ENCODE results near the gene PTPRN2. TPM values are rescaled to one million over a fixed set of nuclear protein-coding genes. Genes with fewer than 3 reads are reported as not detected.
"Not testable (repeated sequence)": the region's sequence is repeated elsewhere in the genome, so short reads cannot be mapped to it uniquely, and the experiment has no call there.

PTPRN2 gene
- total and polyA plus RNA-seq, 9 of the 15 experiments (the other 6 are each of a cell fraction or from before 2014, with no cell fraction given) = not detected

- Histone ChIP-seq H3K36me3 (ENCODE audit: control insufficient read depth, insufficient read depth, low read length) (peaks cover 66% of the 10 kb centered on the region), H3K27ac (ENCODE audit: extremely low read depth, low read depth, low read length) (no peak overlapping the region), H2AFZ (ENCODE audit: low read depth, low read length) (no peak overlapping the region), H3K9me3 (replicated peaks; ENCODE audit: control insufficient read depth, insufficient read depth, low read depth, low read length) (no peaks in the 10 kb centered on the region), H3K9me1 (ENCODE audit: control insufficient read depth, insufficient read depth, low read length) (no peaks in the 10 kb centered on the region), H3K79me2 (ENCODE audit: control insufficient read depth, insufficient read depth, low read length) (no peaks in the 10 kb centered on the region), H3K4me3 (no peak overlapping the region), H3K27me3 (ENCODE audit: control insufficient read depth in 2 of 2, insufficient read depth in 2 of 2, low read length in 2 of 2) (no peaks in the 10 kb centered on the region), H4K20me1 (replicated peaks; ENCODE audit: control insufficient read depth, insufficient read depth, low read length) (no peaks in the 10 kb centered on the region), H3K9ac (ENCODE audit: insufficient read depth in 1 of 2, low read depth in 2 of 2, low read length in 2 of 2) (no peak overlapping the region), H3K4me1 (replicated peaks in 1 of 2; ENCODE audit: control insufficient read depth in 2 of 2, insufficient read depth in 2 of 2, low read length in 2 of 2) (no peaks in the 10 kb centered on the region), H3K4me2 (ENCODE audit: insufficient read depth, low read length) (no peak overlapping the region)
- POLR2A ChIA-PET = interaction anchor here (2.8 kb wide), 1 partner anchor 12 kb away, joined by 7 read pairs; no protein-coding TSS in a partner anchor
- in situ Hi-C loops (cut with MboI) (no loop called here), intact Hi-C loops (cut with micrococcal nuclease) (no loop called here)
- 89% methylated on average over 3 of the region's 3 CpGs for WGBS (ENCODE audit: insufficient coverage, low coverage, missing lambda C conversion rate)
- CTCF ChIA-PET (ENCODE audit: low intra/inter-chr PET ratio) = no interaction called here
- BruUV-seq (replicated peaks) = no TSS peak
- FAIRE-seq (no peak), ATAC-seq (no peak), DNase-seq (ENCODE audit: extremely low read depth in 1 of 4, low spot score in 3 of 4) (no peak)
- TF ChIP-seq PCBP1 (IDR thresholded peaks at IDR 0.05; ENCODE audit: low read depth, low read length, poor library complexity, severe bottlenecking) (peak; percentile 92), SMARCC2 (IDR thresholded peaks at IDR 0.05; ENCODE audit: low read depth) (no peak), PRPF4 (IDR thresholded peaks at IDR 0.05; ENCODE audit: insufficient read depth, low read depth, low read length, poor library complexity, severe bottlenecking) (peak; percentile 69), TSC22D4 (tag; IDR thresholded peaks at IDR 0.05) (no peak), HNRNPK (IDR thresholded peaks at IDR 0.05; ENCODE audit: low read depth, low read length, poor library complexity, severe bottlenecking) (peak; percentile 88)
These were observed 44.1 kb upstream of the PTPRN2 start for GRCh38 chr7:158631574-158632195.

DNA sequence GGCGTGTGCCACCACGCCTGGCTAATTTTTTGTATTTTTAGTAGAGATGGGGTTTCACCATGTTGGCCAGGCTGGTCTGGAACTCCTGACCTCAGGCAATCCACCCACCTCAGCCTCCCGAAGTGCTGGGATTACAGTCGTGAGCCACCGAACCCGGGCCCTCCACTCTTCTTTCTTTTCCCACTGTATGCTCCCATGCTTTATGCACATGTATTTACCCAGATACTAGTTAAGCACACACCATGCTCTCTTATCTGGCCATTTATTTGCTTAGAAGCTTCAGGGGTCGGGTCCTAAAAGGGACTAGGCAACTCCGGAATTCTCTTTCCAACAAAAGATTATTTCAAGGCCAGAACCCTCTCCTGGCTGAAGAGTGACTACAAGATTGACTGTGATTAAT is 38.7 kb upstream of the PTPRN2 start:
- BruUV-seq (replicated peaks) = not testable (repeated sequence)

More for the DNA sequence above, 38.7 kb upstream of the PTPRN2 start:
- peaks cover 59% of the 10 kb centered on the region for H3K36me3 ChIP-seq (ENCODE audit: control insufficient read depth, insufficient read depth, low read length)
- H2AFZ ChIP-seq (ENCODE audit: low read depth, low read length); H3K9ac ChIP-seq (ENCODE audit: insufficient read depth in 1 of 2, low read depth in 2 of 2, low read length in 2 of 2); H3K4me2 ChIP-seq (ENCODE audit: insufficient read depth, low read length); CTCF ChIA-PET (ENCODE audit: low intra/inter-chr PET ratio); H3K27me3 ChIP-seq (ENCODE audit: control insufficient read depth in 2 of 2, insufficient read depth in 2 of 2, low read length in 2 of 2); H3K79me2 ChIP-seq (ENCODE audit: control insufficient read depth, insufficient read depth, low read length); H4K20me1 ChIP-seq (replicated peaks; ENCODE audit: control insufficient read depth, insufficient read depth, low read length); H3K4me3 ChIP-seq; DNase-seq (ENCODE audit: extremely low read depth in 1 of 4, low spot score in 3 of 4); H3K9me3 ChIP-seq (replicated peaks; ENCODE audit: control insufficient read depth, insufficient read depth, low read depth, low read length); FAIRE-seq; H3K27ac ChIP-seq (ENCODE audit: extremely low read depth, low read depth, low read length); ATAC-seq; H3K4me1 ChIP-seq (replicated peaks in 1 of 2; ENCODE audit: control insufficient read depth in 2 of 2, insufficient read depth in 2 of 2, low read length in 2 of 2); H3K9me1 ChIP-seq (ENCODE audit: control insufficient read depth, insufficient read depth, low read length); in situ Hi-C loops (cut with MboI); intact Hi-C loops (cut with micrococcal nuclease): not testable (repeated sequence)
- WGBS (ENCODE audit: insufficient coverage, low coverage, missing lambda C conversion rate) = 89% methylated on average over 8 of the region's 8 CpGs
- POLR2A ChIA-PET = interaction anchor here (0.8 to 1.4 kb wide), 3 partner anchors 9 to 13 kb away, joined by 3 to 4 read pairs (median 4); no protein-coding TSS in a partner anchor
